ENCODE measurements around the gene CATSPER1.

The CATSPER1 gene

GRCh38 chr11:66064571-66064970, 38.3 kb upstream of the CATSPER1 start:
- Histone ChIP-seq H3K4me3 (ENCODE audit: low read length in 2 of 2) (no peak overlapping the region), H3K18ac (ENCODE audit: low read length) (no peak overlapping the region), H3K9me3 (replicated peaks in 1 of 2; ENCODE audit: control insufficient read depth in 2 of 2, insufficient read depth in 1 of 2, low read depth in 1 of 2, low read length in 2 of 2) (peaks cover 4 to 17% of the 10 kb centered on the region in 2 donors), H2AFZ (ENCODE audit: low read length) (no peak overlapping the region), H3K9ac (ENCODE audit: low read depth, low read length, poor library complexity) (no peak overlapping the region), H3K79me1 (ENCODE audit: low read depth, low read length) (peaks cover 2% of the 10 kb centered on the region), H3K4me2 (ENCODE audit: insufficient read depth, low read length, poor library complexity, severe bottlenecking) (no peak overlapping the region), H3K4ac (ENCODE audit: low read length) (no peak overlapping the region), H3K14ac (ENCODE audit: low read length) (no peak overlapping the region), H2AK5ac (ENCODE audit: low read depth, low read length) (no peak overlapping the region), H2BK12ac (ENCODE audit: low read length) (no peak overlapping the region), H3K27me3 (ENCODE audit: control insufficient read depth in 3 of 3, insufficient read depth in 3 of 3, low read depth in 1 of 3, low read length in 3 of 3) (no peaks in the 10 kb centered on the region), H3K23ac (ENCODE audit: low read depth, low read length, poor library complexity) (no peak overlapping the region), H2BK5ac (ENCODE audit: low read length) (no peak overlapping the region), H3K4me1 (ENCODE audit: control insufficient read depth in 2 of 2, insufficient read depth in 1 of 2, low read depth in 1 of 2, low read length in 2 of 2) (peaks cover under 1 to 3% of the 10 kb centered on the region in 2 donors), H4K91ac (ENCODE audit: low read depth, low read length, poor library complexity) (no peak overlapping the region), H2BK120ac (ENCODE audit: low read depth, low read length) (no peak overlapping the region), H3K27ac (replicated peaks; ENCODE audit: low read length) (no peak overlapping the region), H3K36me3 (replicated peaks in 1 of 2; ENCODE audit: control insufficient read depth in 2 of 2, insufficient read depth in 2 of 2, low read length in 2 of 2) (peaks cover 60 to 100% of the 10 kb centered on the region in 2 donors), H4K8ac (ENCODE audit: low read depth, low read length) (no peak overlapping the region), H2BK15ac (ENCODE audit: low read length) (no peak overlapping the region)
- WGBS, 2 donors (ENCODE audit: extremely low coverage in 2 of 2, insufficient read length in 2 of 2, insufficient replicate concordance in 1 of 2), result no CpG with 5 or more reads among the region's 1 CpG
- no peak for DNase-seq (ENCODE audit: low spot score)

- Histone ChIP-seq H3K27ac (replicated peaks; ENCODE audit: low read length) (no peak overlapping the region), H4K8ac (ENCODE audit: low read depth, low read length) (no peak overlapping the region), H3K9ac (ENCODE audit: low read depth, low read length, poor library complexity) (no peak overlapping the region), H3K23ac (ENCODE audit: low read depth, low read length, poor library complexity) (no peak overlapping the region), H3K4ac (ENCODE audit: low read length) (no peak overlapping the region), H3K27me3 (ENCODE audit: control insufficient read depth in 3 of 3, insufficient read depth in 3 of 3, low read depth in 1 of 3, low read length in 3 of 3) (no peaks in the 10 kb centered on the region), H3K36me3 (replicated peaks in 1 of 2; ENCODE audit: control insufficient read depth in 2 of 2, insufficient read depth in 2 of 2, low read length in 2 of 2) (peaks cover 63 to 100% of the 10 kb centered on the region in 2 donors), H3K4me1 (ENCODE audit: control insufficient read depth in 2 of 2, insufficient read depth in 1 of 2, low read depth in 1 of 2, low read length in 2 of 2) (no peaks in the 10 kb centered on the region), H3K4me2 (ENCODE audit: insufficient read depth, low read length, poor library complexity, severe bottlenecking) (no peak overlapping the region), H2AK5ac (ENCODE audit: low read depth, low read length) (no peak overlapping the region), H4K91ac (ENCODE audit: low read depth, low read length, poor library complexity) (no peak overlapping the region), H2BK15ac (ENCODE audit: low read length) (no peak overlapping the region), H2BK12ac (ENCODE audit: low read length) (no peak overlapping the region), H3K14ac (ENCODE audit: low read length) (no peak overlapping the region), H3K4me3 (ENCODE audit: low read length in 2 of 2) (no peak overlapping the region), H3K18ac (ENCODE audit: low read length) (no peak overlapping the region), H2AFZ (ENCODE audit: low read length) (no peak overlapping the region), H3K79me1 (ENCODE audit: low read depth, low read length) (peaks cover 2% of the 10 kb centered on the region), H2BK5ac (ENCODE audit: low read length) (no peak overlapping the region), H2BK120ac (ENCODE audit: low read depth, low read length) (no peak overlapping the region), H3K9me3 (replicated peaks in 1 of 2; ENCODE audit: control insufficient read depth in 2 of 2, insufficient read depth in 1 of 2, low read depth in 1 of 2, low read length in 2 of 2) (peaks cover 4 to 17% of the 10 kb centered on the region in 2 donors)
- DNase-seq (ENCODE audit: low spot score), result no peak
- WGBS, 2 donors (ENCODE audit: extremely low coverage in 2 of 2, insufficient read length in 2 of 2, insufficient replicate concordance in 1 of 2), result no CpG with 5 or more reads among the region's 2 CpGs
Observed at GRCh38 chr11:66063900-66064299, 37.6 kb upstream of the CATSPER1 start.

- no peak overlapping the region for H3K4me2 ChIP-seq (ENCODE audit: insufficient read depth, low read length, poor library complexity, severe bottlenecking)
- peaks cover 4 to 17% of the 10 kb centered on the region in 2 donors for H3K9me3 ChIP-seq (replicated peaks in 1 of 2; ENCODE audit: control insufficient read depth in 2 of 2, insufficient read depth in 1 of 2, low read depth in 1 of 2, low read length in 2 of 2)
- no peak overlapping the region for H2BK15ac ChIP-seq (ENCODE audit: low read length)
- H4K91ac ChIP-seq (ENCODE audit: low read depth, low read length, poor library complexity), result no peak overlapping the region
- H3K4me1 ChIP-seq (ENCODE audit: control insufficient read depth in 2 of 2, insufficient read depth in 1 of 2, low read depth in 1 of 2, low read length in 2 of 2), result no peaks in the 10 kb centered on the region
- H4K8ac ChIP-seq (ENCODE audit: low read depth, low read length), result no peak overlapping the region
- H3K18ac ChIP-seq (ENCODE audit: low read length), result no peak overlapping the region
- H2AK5ac ChIP-seq (ENCODE audit: low read depth, low read length), result no peak overlapping the region
- H2BK120ac ChIP-seq (ENCODE audit: low read depth, low read length), result no peak overlapping the region
- H3K23ac ChIP-seq (ENCODE audit: low read depth, low read length, poor library complexity), result no peak overlapping the region
- no peak overlapping the region for H3K4ac ChIP-seq (ENCODE audit: low read length)
- no peak overlapping the region for H2BK12ac ChIP-seq (ENCODE audit: low read length)
- peaks cover 2% of the 10 kb centered on the region for H3K79me1 ChIP-seq (ENCODE audit: low read depth, low read length)
- no peak overlapping the region for H3K4me3 ChIP-seq (ENCODE audit: low read length in 2 of 2)
- no peak overlapping the region for H3K27ac ChIP-seq (replicated peaks; ENCODE audit: low read length)
- no peak for DNase-seq (ENCODE audit: low spot score)
- H3K9ac ChIP-seq (ENCODE audit: low read depth, low read length, poor library complexity), result no peak overlapping the region
- no peak overlapping the region for H2BK5ac ChIP-seq (ENCODE audit: low read length)
- peaks cover 63 to 98% of the 10 kb centered on the region in 2 donors for H3K36me3 ChIP-seq (replicated peaks in 1 of 2; ENCODE audit: control insufficient read depth in 2 of 2, insufficient read depth in 2 of 2, low read length in 2 of 2)
- no peak overlapping the region for H3K14ac ChIP-seq (ENCODE audit: low read length)
- no peaks in the 10 kb centered on the region for H3K27me3 ChIP-seq (ENCODE audit: control insufficient read depth in 3 of 3, insufficient read depth in 3 of 3, low read depth in 1 of 3, low read length in 3 of 3)
- WGBS, 2 donors (ENCODE audit: extremely low coverage in 2 of 2, insufficient read length in 2 of 2, insufficient replicate concordance in 1 of 2), result no CpG with 5 or more reads among the region's 2 CpGs
- no peak overlapping the region for H2AFZ ChIP-seq (ENCODE audit: low read length)
Observed at GRCh38 chr11:66062408-66062807, 36.1 kb upstream of the CATSPER1 start.

- H3K9ac ChIP-seq (ENCODE audit: low read depth, low read length, poor library complexity), result no peak overlapping the region
- H3K79me1 ChIP-seq (ENCODE audit: low read depth, low read length), result peaks cover 2% of the 10 kb centered on the region
- H2BK15ac ChIP-seq (ENCODE audit: low read length), result no peak overlapping the region
- no peak overlapping the region for H2BK5ac ChIP-seq (ENCODE audit: low read length)
- no peak overlapping the region for H2BK12ac ChIP-seq (ENCODE audit: low read length)
- no peak overlapping the region for H3K4me2 ChIP-seq (ENCODE audit: insufficient read depth, low read length, poor library complexity, severe bottlenecking)
- no peak overlapping the region for H4K91ac ChIP-seq (ENCODE audit: low read depth, low read length, poor library complexity)
- no peaks in the 10 kb centered on the region for H3K27me3 ChIP-seq (ENCODE audit: control insufficient read depth in 3 of 3, insufficient read depth in 3 of 3, low read depth in 1 of 3, low read length in 3 of 3)
- no peak overlapping the region for H2BK120ac ChIP-seq (ENCODE audit: low read depth, low read length)
- H3K23ac ChIP-seq (ENCODE audit: low read depth, low read length, poor library complexity), result no peak overlapping the region
- no peak overlapping the region for H2AFZ ChIP-seq (ENCODE audit: low read length)
- no peak for DNase-seq (ENCODE audit: low spot score)
- no peak overlapping the region for H3K27ac ChIP-seq (replicated peaks; ENCODE audit: low read length)
- peaks cover 2 to 17% of the 10 kb centered on the region in 2 donors for H3K9me3 ChIP-seq (replicated peaks in 1 of 2; ENCODE audit: control insufficient read depth in 2 of 2, insufficient read depth in 1 of 2, low read depth in 1 of 2, low read length in 2 of 2)
- no peak overlapping the region for H4K8ac ChIP-seq (ENCODE audit: low read depth, low read length)
- H3K4me3 ChIP-seq (ENCODE audit: low read length in 2 of 2), result no peak overlapping the region
- H3K4ac ChIP-seq (ENCODE audit: low read length), result no peak overlapping the region
- no peaks in the 10 kb centered on the region for H3K4me1 ChIP-seq (ENCODE audit: control insufficient read depth in 2 of 2, insufficient read depth in 1 of 2, low read depth in 1 of 2, low read length in 2 of 2)
- no peak overlapping the region for H3K14ac ChIP-seq (ENCODE audit: low read length)
- no peak overlapping the region for H2AK5ac ChIP-seq (ENCODE audit: low read depth, low read length)
- no peak overlapping the region for H3K18ac ChIP-seq (ENCODE audit: low read length)
- WGBS, 2 donors (ENCODE audit: extremely low coverage in 2 of 2, insufficient read length in 2 of 2, insufficient replicate concordance in 1 of 2), result no CpG with 5 or more reads among the region's 6 CpGs
- H3K36me3 ChIP-seq (replicated peaks in 1 of 2; ENCODE audit: control insufficient read depth in 2 of 2, insufficient read depth in 2 of 2, low read length in 2 of 2), result peaks cover 61 to 98% of the 10 kb centered on the region in 2 donors
Observed at GRCh38 chr11:66061268-66061667, 35.0 kb upstream of the CATSPER1 start.
